ENCODE results near the gene CDNF. TPM values are rescaled to one million over a fixed set of nuclear protein-coding genes. Genes with fewer than 3 reads are reported as not detected.

The CDNF gene
- total RNA-seq, 1 donor from 2014 or later = not detected

DNA sequence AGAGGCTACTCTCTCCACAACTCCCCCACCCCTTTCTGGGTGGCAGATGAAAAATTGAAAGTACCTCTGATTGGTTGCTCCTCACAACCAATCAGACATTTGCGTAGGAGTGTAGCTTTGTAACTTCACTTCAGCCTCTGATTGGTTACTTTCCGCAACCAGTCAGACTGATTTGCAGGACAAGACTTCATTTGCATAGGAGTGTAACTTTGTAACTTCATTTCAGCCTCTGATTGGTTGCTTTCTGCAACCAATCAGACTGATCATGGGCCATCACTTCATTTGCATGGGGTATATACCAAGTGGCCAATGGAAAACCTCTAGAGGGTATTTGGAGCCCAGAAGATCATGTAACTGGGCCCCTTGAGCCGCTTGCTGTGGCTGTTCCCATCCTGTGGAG is 25.6 kb downstream of the CDNF start:
- TF ChIP-seq, protein P1, sequence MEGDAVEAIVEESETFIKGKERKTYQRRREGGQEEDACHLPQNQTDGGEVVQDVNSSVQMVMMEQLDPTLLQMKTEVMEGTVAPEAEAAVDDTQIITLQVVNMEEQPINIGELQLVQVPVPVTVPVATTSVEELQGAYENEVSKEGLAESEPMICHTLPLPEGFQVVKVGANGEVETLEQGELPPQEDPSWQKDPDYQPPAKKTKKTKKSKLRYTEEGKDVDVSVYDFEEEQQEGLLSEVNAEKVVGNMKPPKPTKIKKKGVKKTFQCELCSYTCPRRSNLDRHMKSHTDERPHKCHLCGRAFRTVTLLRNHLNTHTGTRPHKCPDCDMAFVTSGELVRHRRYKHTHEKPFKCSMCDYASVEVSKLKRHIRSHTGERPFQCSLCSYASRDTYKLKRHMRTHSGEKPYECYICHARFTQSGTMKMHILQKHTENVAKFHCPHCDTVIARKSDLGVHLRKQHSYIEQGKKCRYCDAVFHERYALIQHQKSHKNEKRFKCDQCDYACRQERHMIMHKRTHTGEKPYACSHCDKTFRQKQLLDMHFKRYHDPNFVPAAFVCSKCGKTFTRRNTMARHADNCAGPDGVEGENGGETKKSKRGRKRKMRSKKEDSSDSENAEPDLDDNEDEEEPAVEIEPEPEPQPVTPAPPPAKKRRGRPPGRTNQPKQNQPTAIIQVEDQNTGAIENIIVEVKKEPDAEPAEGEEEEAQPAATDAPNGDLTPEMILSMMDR (IDR thresholded peaks at IDR 0.05; ENCODE audit: insufficient read depth, low read length, poor library complexity, severe bottlenecking) = no peak
- no peak for DNase-seq (ENCODE audit: low read depth)

DNA sequence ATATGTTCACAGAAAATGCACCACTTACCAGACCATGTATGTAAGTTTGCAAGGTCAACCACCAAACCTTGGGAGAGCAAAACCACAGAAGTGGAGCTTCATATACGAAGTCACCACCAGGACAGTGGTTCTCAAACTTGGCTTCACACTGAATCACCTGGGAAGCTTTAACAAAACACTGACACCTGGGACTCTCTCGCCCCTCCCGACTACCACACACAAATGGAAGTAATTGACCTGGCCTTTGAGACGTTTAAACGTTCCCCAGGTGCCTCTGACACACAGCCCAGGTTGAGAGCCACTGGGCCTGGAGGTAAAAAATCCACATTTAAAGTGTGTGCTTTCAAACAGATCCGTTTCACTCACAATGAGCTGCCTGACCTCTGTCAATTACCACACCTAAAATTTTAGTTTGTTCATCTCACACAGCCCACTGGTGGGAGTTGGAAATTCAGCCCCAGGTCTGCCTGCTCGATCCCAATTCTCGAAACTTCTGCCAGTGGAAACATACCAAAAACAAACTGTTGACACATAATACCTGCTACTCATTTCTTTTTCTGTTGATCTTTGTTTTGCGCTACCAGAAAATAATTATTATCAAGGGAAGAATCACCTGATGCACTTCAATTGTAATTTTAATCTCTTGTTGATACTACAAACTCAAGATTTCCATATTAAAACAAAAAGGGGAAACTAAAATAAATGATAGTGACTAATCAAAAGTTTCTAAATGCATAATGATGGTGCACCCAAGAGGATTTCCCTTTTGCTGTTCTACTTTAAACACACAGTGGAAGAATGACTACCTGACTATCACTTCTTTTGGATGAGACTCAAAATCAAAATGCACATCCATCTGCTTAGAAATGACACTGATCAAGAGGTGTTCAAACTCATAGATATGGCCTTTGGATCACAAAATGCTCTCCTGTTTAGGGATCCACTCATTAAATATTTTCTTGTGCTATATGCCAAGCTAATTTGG is 26.6 kb downstream of the CDNF start:
- H3K4me3 ChIP-seq (ENCODE audit: low read depth, low read length) = no peak overlapping the region
- no peak for DNase-seq (ENCODE audit: low read depth)
- TF ChIP-seq, protein P1 (IDR thresholded peaks at IDR 0.05; ENCODE audit: insufficient read depth, low read length, poor library complexity, severe bottlenecking) = no peak
- H3K27me3 ChIP-seq (ENCODE audit: control insufficient read depth, insufficient read depth, low read length) = no peaks in the 10 kb centered on the region
- H3K36me3 ChIP-seq (ENCODE audit: control insufficient read depth, insufficient read depth, low read length) = no peaks in the 10 kb centered on the region

More for the DNA sequence above, 25.6 kb downstream of the CDNF start:
- H3K4me3 ChIP-seq (ENCODE audit: low read depth, low read length) = no peak overlapping the region
- no peaks in the 10 kb centered on the region for H3K36me3 ChIP-seq (ENCODE audit: control insufficient read depth, insufficient read depth, low read length)
- no peaks in the 10 kb centered on the region for H3K27me3 ChIP-seq (ENCODE audit: control insufficient read depth, insufficient read depth, low read length)

DNA sequence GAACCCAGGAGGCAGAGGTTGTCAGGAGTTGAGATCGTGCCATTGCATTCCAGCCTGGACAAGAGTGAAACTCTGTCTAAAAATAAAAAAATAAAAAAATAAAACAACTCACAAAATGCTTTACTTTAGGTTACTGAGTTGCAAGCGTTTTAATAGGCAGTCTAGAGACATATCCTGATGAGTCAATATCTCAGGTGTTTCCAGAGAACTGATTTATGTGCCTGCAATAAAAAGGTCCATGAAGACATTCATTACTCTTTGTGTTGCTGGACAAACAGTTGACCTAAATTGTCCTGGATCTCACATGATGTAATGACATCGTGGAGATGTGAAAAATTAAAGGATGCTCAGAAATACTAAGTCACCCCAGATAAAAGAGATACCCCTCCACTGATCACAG is 31.5 kb downstream of the CDNF start:
- H3K36me3 ChIP-seq (ENCODE audit: control insufficient read depth, insufficient read depth, low read length) = no peaks in the 10 kb centered on the region
- H3K27me3 ChIP-seq (ENCODE audit: control insufficient read depth, insufficient read depth, low read length) = no peaks in the 10 kb centered on the region
- TF ChIP-seq, protein P1 (IDR thresholded peaks at IDR 0.05; ENCODE audit: insufficient read depth, low read length, poor library complexity, severe bottlenecking) = no peak
- H3K4me3 ChIP-seq (ENCODE audit: low read depth, low read length) = no peak overlapping the region
- no peak for DNase-seq (ENCODE audit: low read depth)

DNA sequence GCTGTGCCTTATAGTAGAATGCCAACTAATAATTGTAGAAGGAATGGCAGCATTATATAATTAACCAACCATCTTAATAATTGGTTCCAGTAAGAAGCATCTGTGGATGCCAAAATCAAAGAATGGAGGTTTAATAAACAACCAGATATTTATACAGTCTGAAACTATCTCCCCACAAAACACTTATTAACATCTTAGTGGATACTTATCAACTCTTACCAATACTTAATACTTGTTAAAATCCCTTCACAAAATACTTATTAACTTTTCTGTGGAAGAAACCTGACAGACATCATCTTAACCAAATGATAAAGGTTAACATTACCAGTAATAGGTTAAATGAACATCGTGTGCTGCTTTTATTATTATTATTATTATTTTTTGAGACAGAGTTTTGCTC is 34.0 kb downstream of the CDNF start:
- Histone ChIP-seq H3K36me3 (ENCODE audit: control insufficient read depth, insufficient read depth, low read length) (no peaks in the 10 kb centered on the region), H3K27me3 (ENCODE audit: control insufficient read depth, insufficient read depth, low read length) (no peaks in the 10 kb centered on the region), H3K4me3 (ENCODE audit: low read depth, low read length) (no peak overlapping the region)
- TF ChIP-seq, protein P1 (IDR thresholded peaks at IDR 0.05; ENCODE audit: insufficient read depth, low read length, poor library complexity, severe bottlenecking) = no peak
- DNase-seq (ENCODE audit: low read depth) = no peak

DNA sequence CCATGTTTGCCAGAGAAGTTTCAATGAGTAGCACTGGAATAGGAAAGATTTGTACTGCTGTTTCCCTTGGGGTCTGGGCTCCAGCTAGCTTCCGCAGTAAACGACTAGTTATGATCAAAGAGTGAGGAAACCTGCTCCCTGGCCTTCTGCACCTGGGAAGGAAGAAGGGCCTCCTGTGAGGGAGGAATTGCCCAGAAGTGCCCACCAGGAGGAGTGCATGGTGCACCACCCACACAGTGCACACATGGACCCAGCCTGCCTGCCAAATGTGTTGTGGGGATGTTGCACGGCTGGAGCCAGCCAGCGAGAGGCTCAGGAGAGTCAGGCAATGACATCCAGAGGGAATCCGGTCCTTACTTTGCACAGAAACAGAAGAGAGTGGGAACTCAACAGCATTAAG is 36.1 kb downstream of the CDNF start:
- H3K27me3 ChIP-seq (ENCODE audit: control insufficient read depth, insufficient read depth, low read length) = no peaks in the 10 kb centered on the region
- no peaks in the 10 kb centered on the region for H3K36me3 ChIP-seq (ENCODE audit: control insufficient read depth, insufficient read depth, low read length)
- TF ChIP-seq, protein P1 (IDR thresholded peaks at IDR 0.05; ENCODE audit: insufficient read depth, low read length, poor library complexity, severe bottlenecking) = peak; percentile 19
- DNase-seq (ENCODE audit: low read depth) = no peak
- no peak overlapping the region for H3K4me3 ChIP-seq (ENCODE audit: low read depth, low read length)

Data from kidney epithelial cell (primary cell).